ENCODE data around the gene RTN4RL2. TPM values are rescaled to one million over a fixed set of nuclear protein-coding genes. Genes with fewer than 3 reads are reported as not detected.

The RTN4RL2 gene
- total RNA-seq, 1 experiment from 2014 or later = 15.5 TPM

DNA sequence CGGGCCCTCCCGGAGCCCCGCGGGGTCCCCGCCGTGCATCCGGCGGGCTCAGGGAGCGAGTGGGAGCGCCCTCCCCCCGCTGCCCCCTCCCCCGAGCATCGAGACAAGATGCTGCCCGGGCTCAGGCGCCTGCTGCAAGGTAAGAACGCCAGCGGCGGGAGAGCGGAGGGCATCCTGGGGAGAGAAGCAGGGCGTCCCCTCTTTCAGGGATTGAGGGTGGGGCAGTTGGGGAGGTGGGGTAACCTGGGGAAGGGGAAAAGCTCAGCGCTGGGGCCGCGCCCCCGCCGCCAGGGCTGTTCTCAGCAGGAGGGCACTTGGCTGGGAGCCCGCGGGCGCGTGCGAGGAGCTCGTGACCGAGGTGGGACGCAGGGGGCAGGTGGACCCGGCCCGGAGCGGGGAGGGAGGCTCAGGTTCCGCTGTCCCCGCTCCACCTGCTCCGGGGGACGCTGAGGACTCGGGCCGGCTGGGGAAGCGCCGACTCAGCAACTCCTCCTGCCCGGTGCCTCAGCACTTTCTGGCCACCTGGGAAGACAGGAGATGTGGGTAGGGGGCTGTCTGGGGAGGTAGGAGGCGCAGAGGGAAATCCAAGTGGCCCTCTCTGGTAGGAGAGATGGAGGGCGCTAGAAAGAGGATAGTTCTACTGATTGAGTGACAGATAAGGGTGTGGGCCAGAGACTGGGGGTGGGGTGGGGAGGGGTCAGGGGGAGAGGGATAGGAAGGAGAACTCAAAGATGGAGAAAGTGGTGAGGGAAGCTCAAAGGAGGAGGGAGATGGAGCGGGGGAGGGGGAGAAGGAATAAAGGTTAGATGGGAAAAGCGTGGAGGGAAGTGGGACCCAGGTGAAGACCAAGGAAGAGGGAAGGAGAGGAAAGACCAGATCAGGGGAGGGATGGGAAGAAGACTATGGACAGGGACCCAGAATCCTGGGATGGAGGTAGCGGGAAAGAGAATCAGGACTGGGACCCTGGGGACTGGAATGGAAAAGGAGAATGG, 726 bp downstream of the RTN4RL2 start:
- CTCF ChIA-PET = interaction anchor here (0.6 to 7.4 kb wide), 33 partner anchors 7 to 1053 kb away, joined by 3 to 260 read pairs (median 4); partner anchors contain the start of genes MED19, SERPING1, SLC43A1 and SSRP1
- H3K36me3 Mint-ChIP-seq = no peaks in the 10 kb centered on the region
- peaks cover 49% of the 10 kb centered on the region for H3K4me1 Mint-ChIP-seq
- ATAC-seq = peak; percentile 12
- POLR2A ChIA-PET = interaction anchor here (0.6 to 1.9 kb wide), 7 partner anchors 11 to 63 kb away, joined by 3 to 6 read pairs (median 3); no protein-coding TSS in a partner anchor
- TF ChIP-seq, protein P1, sequence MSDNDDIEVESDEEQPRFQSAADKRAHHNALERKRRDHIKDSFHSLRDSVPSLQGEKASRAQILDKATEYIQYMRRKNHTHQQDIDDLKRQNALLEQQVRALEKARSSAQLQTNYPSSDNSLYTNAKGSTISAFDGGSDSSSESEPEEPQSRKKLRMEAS (CRISPR knock-in tag; IDR thresholded peaks at IDR 0.05) = peak; percentile 29; the same call in 1 of the 2 replicates
- no peak for TF ChIP-seq CREM (CRISPR knock-in tag; IDR thresholded peaks at IDR 0.05)
- TF ChIP-seq, protein P2, sequence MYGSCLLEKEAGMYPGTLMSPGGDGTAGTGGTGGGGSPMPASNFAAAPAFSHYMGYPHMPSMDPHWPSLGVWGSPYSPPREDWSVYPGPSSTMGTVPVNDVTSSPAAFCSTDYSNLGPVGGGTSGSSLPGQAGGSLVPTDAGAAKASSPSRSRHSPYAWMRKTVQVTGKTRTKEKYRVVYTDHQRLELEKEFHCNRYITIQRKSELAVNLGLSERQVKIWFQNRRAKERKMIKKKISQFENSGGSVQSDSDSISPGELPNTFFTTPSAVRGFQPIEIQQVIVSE (CRISPR knock-in tag; IDR thresholded peaks at IDR 0.05; ENCODE audit: borderline replicate concordance) = no peak
- no peak for TF ChIP-seq IRF2 (CRISPR knock-in tag; IDR thresholded peaks at IDR 0.05; ENCODE audit: borderline replicate concordance, low read depth)
- 0 out of 2 replicates have a peak, but pooled peaks have one; percentile 12 for TF ChIP-seq FOXK1 (CRISPR knock-in tag; IDR thresholded peaks at IDR 0.05)
- TF ChIP-seq, protein P3, sequence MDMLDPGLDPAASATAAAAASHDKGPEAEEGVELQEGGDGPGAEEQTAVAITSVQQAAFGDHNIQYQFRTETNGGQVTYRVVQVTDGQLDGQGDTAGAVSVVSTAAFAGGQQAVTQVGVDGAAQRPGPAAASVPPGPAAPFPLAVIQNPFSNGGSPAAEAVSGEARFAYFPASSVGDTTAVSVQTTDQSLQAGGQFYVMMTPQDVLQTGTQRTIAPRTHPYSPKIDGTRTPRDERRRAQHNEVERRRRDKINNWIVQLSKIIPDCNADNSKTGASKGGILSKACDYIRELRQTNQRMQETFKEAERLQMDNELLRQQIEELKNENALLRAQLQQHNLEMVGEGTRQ (CRISPR knock-in tag; IDR thresholded peaks at IDR 0.05) = no peak
- TF ChIP-seq GTF2I (CRISPR knock-in tag; conservative IDR thresholded peaks at IDR 0.05) = no peak
- TF ChIP-seq, protein P4, sequence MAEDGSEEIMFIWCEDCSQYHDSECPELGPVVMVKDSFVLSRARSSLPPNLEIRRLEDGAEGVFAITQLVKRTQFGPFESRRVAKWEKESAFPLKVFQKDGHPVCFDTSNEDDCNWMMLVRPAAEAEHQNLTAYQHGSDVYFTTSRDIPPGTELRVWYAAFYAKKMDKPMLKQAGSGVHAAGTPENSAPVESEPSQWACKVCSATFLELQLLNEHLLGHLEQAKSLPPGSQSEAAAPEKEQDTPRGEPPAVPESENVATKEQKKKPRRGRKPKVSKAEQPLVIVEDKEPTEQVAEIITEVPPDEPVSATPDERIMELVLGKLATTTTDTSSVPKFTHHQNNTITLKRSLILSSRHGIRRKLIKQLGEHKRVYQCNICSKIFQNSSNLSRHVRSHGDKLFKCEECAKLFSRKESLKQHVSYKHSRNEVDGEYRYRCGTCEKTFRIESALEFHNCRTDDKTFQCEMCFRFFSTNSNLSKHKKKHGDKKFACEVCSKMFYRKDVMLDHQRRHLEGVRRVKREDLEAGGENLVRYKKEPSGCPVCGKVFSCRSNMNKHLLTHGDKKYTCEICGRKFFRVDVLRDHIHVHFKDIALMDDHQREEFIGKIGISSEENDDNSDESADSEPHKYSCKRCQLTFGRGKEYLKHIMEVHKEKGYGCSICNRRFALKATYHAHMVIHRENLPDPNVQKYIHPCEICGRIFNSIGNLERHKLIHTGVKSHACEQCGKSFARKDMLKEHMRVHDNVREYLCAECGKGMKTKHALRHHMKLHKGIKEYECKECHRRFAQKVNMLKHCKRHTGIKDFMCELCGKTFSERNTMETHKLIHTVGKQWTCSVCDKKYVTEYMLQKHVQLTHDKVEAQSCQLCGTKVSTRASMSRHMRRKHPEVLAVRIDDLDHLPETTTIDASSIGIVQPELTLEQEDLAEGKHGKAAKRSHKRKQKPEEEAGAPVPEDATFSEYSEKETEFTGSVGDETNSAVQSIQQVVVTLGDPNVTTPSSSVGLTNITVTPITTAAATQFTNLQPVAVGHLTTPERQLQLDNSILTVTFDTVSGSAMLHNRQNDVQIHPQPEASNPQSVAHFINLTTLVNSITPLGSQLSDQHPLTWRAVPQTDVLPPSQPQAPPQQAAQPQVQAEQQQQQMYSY (CRISPR knock-in tag; IDR thresholded peaks at IDR 0.05) = peak; percentile 60; the same call in 1 of the 2 replicates
- TF ChIP-seq, protein P5, sequence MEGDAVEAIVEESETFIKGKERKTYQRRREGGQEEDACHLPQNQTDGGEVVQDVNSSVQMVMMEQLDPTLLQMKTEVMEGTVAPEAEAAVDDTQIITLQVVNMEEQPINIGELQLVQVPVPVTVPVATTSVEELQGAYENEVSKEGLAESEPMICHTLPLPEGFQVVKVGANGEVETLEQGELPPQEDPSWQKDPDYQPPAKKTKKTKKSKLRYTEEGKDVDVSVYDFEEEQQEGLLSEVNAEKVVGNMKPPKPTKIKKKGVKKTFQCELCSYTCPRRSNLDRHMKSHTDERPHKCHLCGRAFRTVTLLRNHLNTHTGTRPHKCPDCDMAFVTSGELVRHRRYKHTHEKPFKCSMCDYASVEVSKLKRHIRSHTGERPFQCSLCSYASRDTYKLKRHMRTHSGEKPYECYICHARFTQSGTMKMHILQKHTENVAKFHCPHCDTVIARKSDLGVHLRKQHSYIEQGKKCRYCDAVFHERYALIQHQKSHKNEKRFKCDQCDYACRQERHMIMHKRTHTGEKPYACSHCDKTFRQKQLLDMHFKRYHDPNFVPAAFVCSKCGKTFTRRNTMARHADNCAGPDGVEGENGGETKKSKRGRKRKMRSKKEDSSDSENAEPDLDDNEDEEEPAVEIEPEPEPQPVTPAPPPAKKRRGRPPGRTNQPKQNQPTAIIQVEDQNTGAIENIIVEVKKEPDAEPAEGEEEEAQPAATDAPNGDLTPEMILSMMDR (IDR thresholded peaks at IDR 0.05) = no peak
- H3K9me3 Mint-ChIP-seq = no peaks in the 10 kb centered on the region
- no peak overlapping the region for H3K27ac Mint-ChIP-seq
- H3K27me3 Mint-ChIP-seq (ENCODE audit: low read depth) = peaks cover 66% of the 10 kb centered on the region
- H3K4me3 Mint-ChIP-seq = peak overlapping the region; percentile 75
- DNase-seq (ENCODE audit: low spot score) = peak; percentile 62

DNA sequence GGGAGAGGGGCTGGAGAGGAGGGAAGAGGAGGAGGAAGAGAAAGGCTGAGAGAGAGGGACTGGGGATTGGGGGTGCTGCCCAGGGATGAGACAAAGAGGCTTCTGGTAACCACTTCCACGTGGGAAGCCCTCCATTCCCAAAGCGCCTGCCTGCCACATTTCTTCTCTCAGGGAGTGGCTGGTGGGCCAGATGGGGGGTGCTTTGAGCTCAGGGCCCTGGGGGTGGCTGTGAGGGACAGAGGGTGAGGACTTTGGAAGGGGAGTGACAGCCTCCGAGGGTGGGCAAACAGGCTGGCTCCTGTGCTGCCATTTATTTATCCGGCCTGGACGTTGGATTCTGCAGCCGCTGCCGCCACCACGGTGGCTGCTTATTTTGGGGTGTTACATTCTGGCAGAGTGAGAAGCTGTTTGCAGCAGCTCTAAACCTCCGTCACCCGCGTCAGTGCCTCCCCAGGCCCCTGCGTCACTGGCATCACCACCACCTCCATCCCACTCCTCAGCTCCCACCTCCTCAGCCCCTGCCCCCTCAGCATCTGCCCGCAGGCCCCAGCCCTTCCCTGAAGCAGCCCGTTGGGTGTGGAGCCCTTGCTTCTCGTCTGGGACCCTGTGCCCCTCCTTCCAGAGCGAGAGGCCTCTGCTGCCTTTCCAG, 1.6 kb downstream of the RTN4RL2 start:
- DNase-seq (ENCODE audit: low spot score) = no peak
- TF ChIP-seq, protein P1 (CRISPR knock-in tag; IDR thresholded peaks at IDR 0.05) = no peak
- TF ChIP-seq TP53 (CRISPR knock-in tag; IDR thresholded peaks at IDR 0.05) = no peak
- TF ChIP-seq JUN (CRISPR knock-in tag; IDR thresholded peaks at IDR 0.05) = no peak
- TF ChIP-seq GTF2I (CRISPR knock-in tag; conservative IDR thresholded peaks at IDR 0.05) = no peak
- TF ChIP-seq GRHL2 (CRISPR knock-in tag; IDR thresholded peaks at IDR 0.05; ENCODE audit: insufficient replicate concordance, severe bottlenecking) = no peak
- H3K27me3 Mint-ChIP-seq (ENCODE audit: low read depth) = peaks cover 59% of the 10 kb centered on the region
- peak overlapping the region; percentile 75 for H3K4me3 Mint-ChIP-seq
- ChIA-PET CTCF (interaction anchor here (1.0 to 7.4 kb wide), 12 partner anchors 11 to 182 kb away, joined by 3 to 260 read pairs (median 16); partner anchors contain the start of genes SLC43A1 and TNKS1BP1), POLR2A (interaction anchor here (0.7 to 1.9 kb wide), 3 partner anchors 15 to 182 kb away, joined by 3 to 6 read pairs (median 4); no protein-coding TSS in a partner anchor)
- no peak for ATAC-seq
- H3K36me3 Mint-ChIP-seq = no peaks in the 10 kb centered on the region
- no peak overlapping the region for H3K27ac Mint-ChIP-seq
- H3K9me3 Mint-ChIP-seq = no peaks in the 10 kb centered on the region
- peaks cover 47% of the 10 kb centered on the region for H3K4me1 Mint-ChIP-seq

Measured in WTC11 (cell line).